KMS-11 (cell line): ENCODE measurements around the gene AATK.

Experiments used
- H2AFZ ChIP-seq: fragments of 200-600 bp; sonication (generic); 2 replicates; pipeline ENCODE4 v1.6.1; 2016; ENCODE audit warnings: antibody characterized with exemption, mixed run types, low read depth
- H3K27ac ChIP-seq: fragments of 200-600 bp; sonication (generic); 2 replicates; pipeline ENCODE4 v1.6.1; 2016; ENCODE audit warnings: mild to moderate bottlenecking, mixed run types
- H3K27me3 ChIP-seq: fragments of 200-600 bp; sonication (generic); 2 replicates; pipeline ENCODE4 v1.6.1; 2017; ENCODE audit warnings: mild to moderate bottlenecking, low read depth, mixed run types, moderate library complexity; ENCODE audit not compliant: insufficient read depth
- H3K36me3 ChIP-seq: fragments of 200-600 bp; sonication (generic); 2 replicates; pipeline ENCODE4 v1.6.1; 2017; ENCODE audit warnings: mild to moderate bottlenecking, mixed run types; ENCODE audit not compliant: insufficient read depth
- H3K4me1 ChIP-seq: fragments of 200-600 bp; sonication (generic); 2 replicates; pipeline ENCODE4 v1.6.1; 2016; ENCODE audit warnings: mild to moderate bottlenecking, low read depth, mixed run types; ENCODE audit not compliant: poor library complexity, severe bottlenecking
- H3K4me2 ChIP-seq: fragments of 200-600 bp; sonication (generic); 2 replicates; pipeline ENCODE4 v1.7.0; 2016; ENCODE audit warnings: mild to moderate bottlenecking, mixed run types
- H3K4me3 ChIP-seq: fragments of 200-600 bp; sonication (generic); IDR thresholded peaks from 2 replicates; pipeline ENCODE4 v1.6.1; 2017; ENCODE audit warnings: low read depth, low read length, mixed read lengths; ENCODE audit not compliant: insufficient read depth
- H3K79me2 ChIP-seq: fragments of 200-600 bp; sonication (generic); 2 replicates; pipeline ENCODE4 v1.6.1; 2016; ENCODE audit warnings: low read depth, mixed run types; ENCODE audit not compliant: insufficient read depth
- H3K9ac ChIP-seq: fragments of 200-600 bp; sonication (generic); 2 replicates; pipeline ENCODE4 v1.6.1; 2016; ENCODE audit warnings: mild to moderate bottlenecking, mixed run types
- H4K20me1 ChIP-seq: fragments of 200-600 bp; sonication (generic); 2 replicates; pipeline ENCODE4 v1.6.1; 2016; ENCODE audit warnings: mild to moderate bottlenecking, mixed run types; ENCODE audit not compliant: insufficient read depth
- CTCF ChIP-seq: fragments of 200-600 bp; sonication (generic); conservative IDR thresholded peaks from 2 replicates; pipeline ENCODE4 v1.6.1; 2017; ENCODE audit warnings: low read depth, mild to moderate bottlenecking, antibody characterized with exemption, low read length, moderate library complexity, mixed read lengths

Gene AATK

GRCh38 chr17:81132197-81132540, 33.9 kb downstream of the AATK start:
- TF ChIP-seq CTCF, result no peak
- no peak overlapping the region for H3K4me2 ChIP-seq
- no peak overlapping the region for H2AFZ ChIP-seq
- peaks cover 99% of the 10 kb centered on the region for H3K27me3 ChIP-seq
- H4K20me1 ChIP-seq, result no peaks in the 10 kb centered on the region
- H3K36me3 ChIP-seq, result no peaks in the 10 kb centered on the region
- H3K79me2 ChIP-seq, result no peaks in the 10 kb centered on the region
- no peak overlapping the region for H3K9ac ChIP-seq
- no peak overlapping the region for H3K4me3 ChIP-seq
- no peaks in the 10 kb centered on the region for H3K4me1 ChIP-seq
- no peak overlapping the region for H3K27ac ChIP-seq

- Histone ChIP-seq H3K27ac (no peak overlapping the region), H3K4me3 (no peak overlapping the region), H3K4me2 (no peak overlapping the region), H2AFZ (no peak overlapping the region), H3K36me3 (no peaks in the 10 kb centered on the region), H4K20me1 (no peaks in the 10 kb centered on the region), H3K27me3 (peaks cover 98% of the 10 kb centered on the region), H3K79me2 (no peaks in the 10 kb centered on the region), H3K9ac (no peak overlapping the region), H3K4me1 (no peaks in the 10 kb centered on the region)
- TF ChIP-seq CTCF, result no peak
Measured at GRCh38 chr17:81131486-81132196, 34.4 kb downstream of the AATK start.

GRCh38 chr17:81130385-81131361, 35.3 kb downstream of the AATK start:
- no peak overlapping the region for H2AFZ ChIP-seq

More at GRCh38 chr17:81130385-81131361, 35.3 kb downstream of the AATK start:
- Histone ChIP-seq H3K79me2 (no peaks in the 10 kb centered on the region), H3K27me3 (peaks cover 97% of the 10 kb centered on the region), H3K4me2 (no peak overlapping the region), H4K20me1 (no peaks in the 10 kb centered on the region), H3K4me3 (no peak overlapping the region), H3K36me3 (no peaks in the 10 kb centered on the region), H3K27ac (no peak overlapping the region), H3K9ac (no peak overlapping the region), H3K4me1 (no peaks in the 10 kb centered on the region)
- TF ChIP-seq CTCF, result no peak
